A673 (cell line): ENCODE results near the gene STARD3.

Source experiments
- EZH2 ChIP-seq: fragments of 200-600 bp; sonication (generic); IDR thresholded peaks from 2 replicates; pipeline ENCODE4 v1.6.1; 2017; ENCODE audit warnings: borderline replicate concordance, low read depth, mild to moderate bottlenecking, mixed read lengths, antibody characterized with exemption, low read length; ENCODE audit not compliant: poor library complexity, severe bottlenecking
- TF ChIP-seq, protein P1 (sequence below): fragments of 300-800, 200-600 bp; sonication (generic); conservative IDR thresholded peaks from 2 replicates; pipeline ENCODE4 v1.5.1; 2017; ENCODE audit warnings: low read depth, mild to moderate bottlenecking, antibody characterized with exemption, low read length, moderate library complexity, mixed read lengths

GRCh38 chr17:39665642-39666224 is 28.8 kb downstream of the STARD3 start:
- TF ChIP-seq, protein P1, sequence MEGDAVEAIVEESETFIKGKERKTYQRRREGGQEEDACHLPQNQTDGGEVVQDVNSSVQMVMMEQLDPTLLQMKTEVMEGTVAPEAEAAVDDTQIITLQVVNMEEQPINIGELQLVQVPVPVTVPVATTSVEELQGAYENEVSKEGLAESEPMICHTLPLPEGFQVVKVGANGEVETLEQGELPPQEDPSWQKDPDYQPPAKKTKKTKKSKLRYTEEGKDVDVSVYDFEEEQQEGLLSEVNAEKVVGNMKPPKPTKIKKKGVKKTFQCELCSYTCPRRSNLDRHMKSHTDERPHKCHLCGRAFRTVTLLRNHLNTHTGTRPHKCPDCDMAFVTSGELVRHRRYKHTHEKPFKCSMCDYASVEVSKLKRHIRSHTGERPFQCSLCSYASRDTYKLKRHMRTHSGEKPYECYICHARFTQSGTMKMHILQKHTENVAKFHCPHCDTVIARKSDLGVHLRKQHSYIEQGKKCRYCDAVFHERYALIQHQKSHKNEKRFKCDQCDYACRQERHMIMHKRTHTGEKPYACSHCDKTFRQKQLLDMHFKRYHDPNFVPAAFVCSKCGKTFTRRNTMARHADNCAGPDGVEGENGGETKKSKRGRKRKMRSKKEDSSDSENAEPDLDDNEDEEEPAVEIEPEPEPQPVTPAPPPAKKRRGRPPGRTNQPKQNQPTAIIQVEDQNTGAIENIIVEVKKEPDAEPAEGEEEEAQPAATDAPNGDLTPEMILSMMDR = no peak
- TF ChIP-seq EZH2 = no peak
